ENCODE results near the gene USP28.
"Not testable (repeated sequence)": the region's sequence is repeated elsewhere in the genome, so short reads cannot be mapped to it uniquely, and the experiment has no call there.

Gene USP28, protein sequence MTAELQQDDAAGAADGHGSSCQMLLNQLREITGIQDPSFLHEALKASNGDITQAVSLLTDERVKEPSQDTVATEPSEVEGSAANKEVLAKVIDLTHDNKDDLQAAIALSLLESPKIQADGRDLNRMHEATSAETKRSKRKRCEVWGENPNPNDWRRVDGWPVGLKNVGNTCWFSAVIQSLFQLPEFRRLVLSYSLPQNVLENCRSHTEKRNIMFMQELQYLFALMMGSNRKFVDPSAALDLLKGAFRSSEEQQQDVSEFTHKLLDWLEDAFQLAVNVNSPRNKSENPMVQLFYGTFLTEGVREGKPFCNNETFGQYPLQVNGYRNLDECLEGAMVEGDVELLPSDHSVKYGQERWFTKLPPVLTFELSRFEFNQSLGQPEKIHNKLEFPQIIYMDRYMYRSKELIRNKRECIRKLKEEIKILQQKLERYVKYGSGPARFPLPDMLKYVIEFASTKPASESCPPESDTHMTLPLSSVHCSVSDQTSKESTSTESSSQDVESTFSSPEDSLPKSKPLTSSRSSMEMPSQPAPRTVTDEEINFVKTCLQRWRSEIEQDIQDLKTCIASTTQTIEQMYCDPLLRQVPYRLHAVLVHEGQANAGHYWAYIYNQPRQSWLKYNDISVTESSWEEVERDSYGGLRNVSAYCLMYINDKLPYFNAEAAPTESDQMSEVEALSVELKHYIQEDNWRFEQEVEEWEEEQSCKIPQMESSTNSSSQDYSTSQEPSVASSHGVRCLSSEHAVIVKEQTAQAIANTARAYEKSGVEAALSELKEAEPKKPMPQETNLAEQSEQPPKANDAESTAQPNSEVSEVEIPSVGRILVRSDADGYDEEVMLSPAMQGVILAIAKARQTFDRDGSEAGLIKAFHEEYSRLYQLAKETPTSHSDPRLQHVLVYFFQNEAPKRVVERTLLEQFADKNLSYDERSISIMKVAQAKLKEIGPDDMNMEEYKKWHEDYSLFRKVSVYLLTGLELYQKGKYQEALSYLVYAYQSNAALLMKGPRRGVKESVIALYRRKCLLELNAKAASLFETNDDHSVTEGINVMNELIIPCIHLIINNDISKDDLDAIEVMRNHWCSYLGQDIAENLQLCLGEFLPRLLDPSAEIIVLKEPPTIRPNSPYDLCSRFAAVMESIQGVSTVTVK

DNA sequence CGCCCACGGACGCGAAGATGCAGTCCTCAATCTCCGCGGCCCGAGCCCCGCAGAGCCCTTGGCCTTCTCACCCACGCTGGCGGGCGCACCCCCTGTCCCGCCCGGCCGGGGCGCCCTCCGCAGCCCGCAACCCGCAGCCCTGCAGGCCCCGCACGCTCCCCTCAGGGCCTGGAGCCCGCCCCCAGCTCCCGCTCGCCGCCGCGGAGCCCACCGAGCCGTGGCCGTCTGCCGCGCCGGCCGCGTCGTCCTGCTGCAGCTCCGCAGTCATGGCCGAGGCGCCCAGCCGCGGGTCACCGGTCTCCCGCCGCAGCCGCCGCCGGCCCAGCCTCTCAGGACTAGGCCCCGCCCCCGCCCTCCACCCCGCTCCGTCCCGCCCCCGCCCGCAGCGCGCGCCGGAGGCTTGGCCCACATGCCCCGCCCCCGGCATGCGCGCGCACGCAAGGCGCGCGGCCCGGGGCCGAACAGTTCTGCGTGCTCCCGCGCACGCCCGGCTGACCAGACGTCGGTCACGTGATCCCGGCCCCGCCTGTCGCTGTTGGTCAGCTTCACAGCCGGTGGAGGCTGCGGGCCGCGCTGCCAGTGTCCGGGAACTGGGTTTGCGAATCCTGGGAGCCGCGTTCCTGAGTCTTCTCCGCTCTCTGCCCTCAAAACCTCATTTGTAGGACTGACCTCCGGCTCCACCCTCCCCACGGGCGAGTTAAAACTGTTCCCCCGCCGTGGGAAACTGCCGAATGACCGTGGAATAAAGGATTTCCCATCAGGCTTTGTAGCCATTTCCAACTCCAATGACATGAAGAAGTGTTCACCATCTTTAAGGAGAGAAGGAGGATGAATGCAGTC, at the start of gene USP28:
Gene USP28, minus strand, starts transcription at position 339 of the 840 bp plus-strand sequence. Its CDS starts 71 bp downstream, at position 268.
- H3K4me3 ChIP-seq (ENCODE audit: low read length), result peak within 1 kb of the TSS; percentile 78
- TF ChIP-seq, protein P1, sequence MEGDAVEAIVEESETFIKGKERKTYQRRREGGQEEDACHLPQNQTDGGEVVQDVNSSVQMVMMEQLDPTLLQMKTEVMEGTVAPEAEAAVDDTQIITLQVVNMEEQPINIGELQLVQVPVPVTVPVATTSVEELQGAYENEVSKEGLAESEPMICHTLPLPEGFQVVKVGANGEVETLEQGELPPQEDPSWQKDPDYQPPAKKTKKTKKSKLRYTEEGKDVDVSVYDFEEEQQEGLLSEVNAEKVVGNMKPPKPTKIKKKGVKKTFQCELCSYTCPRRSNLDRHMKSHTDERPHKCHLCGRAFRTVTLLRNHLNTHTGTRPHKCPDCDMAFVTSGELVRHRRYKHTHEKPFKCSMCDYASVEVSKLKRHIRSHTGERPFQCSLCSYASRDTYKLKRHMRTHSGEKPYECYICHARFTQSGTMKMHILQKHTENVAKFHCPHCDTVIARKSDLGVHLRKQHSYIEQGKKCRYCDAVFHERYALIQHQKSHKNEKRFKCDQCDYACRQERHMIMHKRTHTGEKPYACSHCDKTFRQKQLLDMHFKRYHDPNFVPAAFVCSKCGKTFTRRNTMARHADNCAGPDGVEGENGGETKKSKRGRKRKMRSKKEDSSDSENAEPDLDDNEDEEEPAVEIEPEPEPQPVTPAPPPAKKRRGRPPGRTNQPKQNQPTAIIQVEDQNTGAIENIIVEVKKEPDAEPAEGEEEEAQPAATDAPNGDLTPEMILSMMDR (conservative IDR thresholded peaks at IDR 0.05; ENCODE audit: low read length), result 0 out of 2 replicates have a peak, but pooled peaks have one; percentile 3

DNA sequence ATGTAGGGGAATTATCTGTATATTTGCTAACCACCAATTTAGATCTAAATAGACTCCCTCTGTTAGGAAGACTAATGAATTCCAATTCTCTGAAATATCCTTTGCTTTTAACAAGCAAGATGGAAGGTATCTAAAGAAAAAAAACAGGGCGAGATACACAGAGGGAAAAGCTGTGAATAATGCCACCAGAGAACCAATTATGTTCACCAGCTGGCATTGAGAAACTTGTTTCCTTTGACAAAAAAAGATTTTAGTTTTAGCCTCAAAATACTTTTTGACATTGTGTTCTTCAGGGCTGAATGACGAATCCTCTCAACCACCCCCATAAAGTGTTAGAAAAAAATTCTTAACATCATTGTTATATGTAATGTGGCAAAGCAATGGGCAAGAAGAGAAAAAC, 48.2 kb upstream of the USP28 start:
- DNase-seq (ENCODE audit: low read depth), result no peak
- H3K4me3 ChIP-seq (ENCODE audit: low read length), result no peak overlapping the region
- TF ChIP-seq, protein P1 (conservative IDR thresholded peaks at IDR 0.05; ENCODE audit: low read length), result no peak

More for the DNA sequence above, at the start of gene USP28:
- DNase-seq (ENCODE audit: low read depth), result peak; percentile 95

DNA sequence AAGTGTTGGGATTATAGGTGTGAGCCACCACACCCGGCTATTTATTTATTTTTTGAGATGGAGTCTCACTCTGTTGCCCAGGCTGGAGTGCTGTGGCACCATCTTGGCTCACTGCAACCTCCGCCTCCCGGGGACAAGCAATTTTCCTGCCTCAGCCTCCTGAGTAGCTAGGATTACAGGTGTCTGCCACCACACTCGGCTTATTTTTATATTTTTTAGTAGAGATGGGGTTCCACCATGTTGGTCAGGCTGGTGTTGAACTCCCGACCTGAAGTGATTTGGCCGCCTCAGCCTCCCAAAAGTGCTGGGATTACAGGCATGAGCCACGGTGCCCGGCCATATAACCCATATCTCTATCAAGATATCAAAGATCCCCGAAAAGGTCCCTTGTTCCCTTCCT, 36.1 kb upstream of the USP28 start:
- not testable (repeated sequence) for DNase-seq (ENCODE audit: low read depth); H3K4me3 ChIP-seq (ENCODE audit: low read length)

DNA sequence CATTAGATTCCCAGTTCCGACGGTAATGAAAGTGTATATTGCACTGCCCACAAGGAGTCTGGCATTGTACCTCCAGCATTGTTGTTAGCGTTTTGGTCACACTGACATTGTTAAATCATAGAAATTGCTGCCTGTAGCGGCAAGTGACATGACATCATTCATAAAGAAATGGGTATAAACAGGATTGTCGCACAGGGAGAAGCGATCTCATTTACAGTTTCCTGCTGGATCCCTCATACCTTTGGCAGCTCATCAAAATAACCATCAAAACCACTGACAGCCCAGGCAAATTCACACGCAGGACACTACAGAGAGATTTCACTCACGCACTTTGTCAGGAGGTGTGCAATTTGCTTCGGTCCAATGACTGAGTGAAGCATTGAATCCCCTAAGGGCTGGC, 32.7 kb upstream of the USP28 start:
- H3K4me3 ChIP-seq (ENCODE audit: low read length), result no peak overlapping the region
- TF ChIP-seq, protein P1 (conservative IDR thresholded peaks at IDR 0.05; ENCODE audit: low read length), result no peak
- DNase-seq (ENCODE audit: low read depth), result no peak

DNA sequence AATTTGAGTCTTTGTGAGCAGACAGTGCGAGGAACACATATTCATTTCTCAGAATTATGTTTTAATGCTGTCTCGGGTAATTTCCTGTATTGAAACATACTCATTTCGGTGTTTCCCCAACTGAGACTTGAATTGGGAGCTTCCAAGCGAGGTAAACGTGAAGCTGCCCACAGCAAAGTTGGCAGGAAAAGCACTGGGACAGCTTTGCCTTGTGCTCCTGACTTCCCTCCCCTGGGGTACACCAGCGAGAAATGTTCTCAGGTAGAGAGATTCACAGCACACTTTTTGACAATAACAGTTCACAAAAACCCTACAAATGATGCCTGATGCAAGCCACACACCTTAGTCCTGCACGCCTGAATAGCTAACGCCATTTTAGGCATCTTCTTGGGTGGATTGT, 32.3 kb upstream of the USP28 start:
- no peak for DNase-seq (ENCODE audit: low read depth)
- no peak overlapping the region for H3K4me3 ChIP-seq (ENCODE audit: low read length)
- TF ChIP-seq, protein P1 (conservative IDR thresholded peaks at IDR 0.05; ENCODE audit: low read length), result no peak

DNA sequence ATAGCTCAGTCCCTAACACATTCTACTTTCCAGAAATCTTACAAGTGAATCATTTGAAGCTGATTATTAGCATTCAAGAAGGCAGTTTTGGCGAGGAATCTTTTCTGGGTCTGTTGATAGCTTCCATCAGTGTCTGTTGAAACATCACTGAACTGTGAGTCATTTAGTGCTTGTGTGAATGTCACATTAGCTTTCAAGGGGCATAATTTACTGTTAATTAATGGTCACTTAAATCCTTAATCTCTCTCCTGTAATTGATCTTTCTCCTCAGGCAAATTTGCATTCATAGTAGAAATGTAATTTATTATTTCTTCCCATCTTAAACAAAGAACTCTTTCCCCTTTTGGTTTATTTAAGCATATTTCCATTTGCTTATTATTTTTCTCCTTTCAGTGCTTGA, 31.8 kb upstream of the USP28 start:
- no peak for DNase-seq (ENCODE audit: low read depth)
- TF ChIP-seq, protein P1 (conservative IDR thresholded peaks at IDR 0.05; ENCODE audit: low read length), result no peak
- H3K4me3 ChIP-seq (ENCODE audit: low read length), result no peak overlapping the region
